ENCODE results near the gene SLC22A23. TPM values are rescaled to one million over a fixed set of nuclear protein-coding genes. Genes with fewer than 3 reads are reported as not detected.

The SLC22A23 gene
- total RNA-seq, 1 donor from 2014 or later: 27.8 TPM

DNA sequence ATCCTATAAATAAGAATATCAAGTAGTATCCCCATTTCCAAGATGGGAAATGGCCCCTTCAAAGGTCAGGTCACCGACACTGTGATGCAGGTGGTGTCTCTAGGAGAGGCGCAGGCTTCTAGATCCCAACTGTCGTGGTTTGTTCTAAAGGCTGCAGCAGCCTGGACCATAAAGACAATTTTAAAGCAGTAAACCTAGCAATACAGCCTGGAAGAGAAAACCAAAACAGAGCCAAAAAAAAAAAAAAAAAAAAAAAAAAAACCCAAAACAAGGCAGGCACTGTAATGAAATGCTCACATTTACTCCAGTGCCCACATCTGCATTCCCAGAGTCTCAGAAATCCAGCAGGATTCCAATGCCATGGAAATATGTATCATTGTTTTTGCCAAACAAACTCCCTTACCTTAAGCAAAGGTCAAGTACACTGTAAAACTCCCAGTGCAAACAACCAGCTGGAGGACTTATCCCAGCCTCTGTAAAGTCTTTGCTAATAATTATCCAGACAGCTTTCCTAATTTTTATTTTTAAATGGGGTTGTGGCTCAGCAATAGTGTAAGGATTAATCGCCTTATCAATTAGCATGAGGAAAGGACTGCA lies 99.9 kb downstream of the SLC22A23 start:
- Histone ChIP-seq H3K36me3 (no peaks in the 10 kb centered on the region), H3K4me1 (peaks cover 39% of the 10 kb centered on the region), H3K27ac (peak overlapping the region; percentile 83), H3K27me3 (ENCODE audit: low read depth) (no peaks in the 10 kb centered on the region), H3K4me3 (peak overlapping the region; percentile 46), H3K9me3 (no peaks in the 10 kb centered on the region)
- TF ChIP-seq, protein P1, sequence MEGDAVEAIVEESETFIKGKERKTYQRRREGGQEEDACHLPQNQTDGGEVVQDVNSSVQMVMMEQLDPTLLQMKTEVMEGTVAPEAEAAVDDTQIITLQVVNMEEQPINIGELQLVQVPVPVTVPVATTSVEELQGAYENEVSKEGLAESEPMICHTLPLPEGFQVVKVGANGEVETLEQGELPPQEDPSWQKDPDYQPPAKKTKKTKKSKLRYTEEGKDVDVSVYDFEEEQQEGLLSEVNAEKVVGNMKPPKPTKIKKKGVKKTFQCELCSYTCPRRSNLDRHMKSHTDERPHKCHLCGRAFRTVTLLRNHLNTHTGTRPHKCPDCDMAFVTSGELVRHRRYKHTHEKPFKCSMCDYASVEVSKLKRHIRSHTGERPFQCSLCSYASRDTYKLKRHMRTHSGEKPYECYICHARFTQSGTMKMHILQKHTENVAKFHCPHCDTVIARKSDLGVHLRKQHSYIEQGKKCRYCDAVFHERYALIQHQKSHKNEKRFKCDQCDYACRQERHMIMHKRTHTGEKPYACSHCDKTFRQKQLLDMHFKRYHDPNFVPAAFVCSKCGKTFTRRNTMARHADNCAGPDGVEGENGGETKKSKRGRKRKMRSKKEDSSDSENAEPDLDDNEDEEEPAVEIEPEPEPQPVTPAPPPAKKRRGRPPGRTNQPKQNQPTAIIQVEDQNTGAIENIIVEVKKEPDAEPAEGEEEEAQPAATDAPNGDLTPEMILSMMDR (IDR thresholded peaks at IDR 0.05): no peak
- intact Hi-C loops (cut with DNase I): no loop called here
- ATAC-seq (peak; percentile 57 to 81), DNase-seq (no peak)

DNA sequence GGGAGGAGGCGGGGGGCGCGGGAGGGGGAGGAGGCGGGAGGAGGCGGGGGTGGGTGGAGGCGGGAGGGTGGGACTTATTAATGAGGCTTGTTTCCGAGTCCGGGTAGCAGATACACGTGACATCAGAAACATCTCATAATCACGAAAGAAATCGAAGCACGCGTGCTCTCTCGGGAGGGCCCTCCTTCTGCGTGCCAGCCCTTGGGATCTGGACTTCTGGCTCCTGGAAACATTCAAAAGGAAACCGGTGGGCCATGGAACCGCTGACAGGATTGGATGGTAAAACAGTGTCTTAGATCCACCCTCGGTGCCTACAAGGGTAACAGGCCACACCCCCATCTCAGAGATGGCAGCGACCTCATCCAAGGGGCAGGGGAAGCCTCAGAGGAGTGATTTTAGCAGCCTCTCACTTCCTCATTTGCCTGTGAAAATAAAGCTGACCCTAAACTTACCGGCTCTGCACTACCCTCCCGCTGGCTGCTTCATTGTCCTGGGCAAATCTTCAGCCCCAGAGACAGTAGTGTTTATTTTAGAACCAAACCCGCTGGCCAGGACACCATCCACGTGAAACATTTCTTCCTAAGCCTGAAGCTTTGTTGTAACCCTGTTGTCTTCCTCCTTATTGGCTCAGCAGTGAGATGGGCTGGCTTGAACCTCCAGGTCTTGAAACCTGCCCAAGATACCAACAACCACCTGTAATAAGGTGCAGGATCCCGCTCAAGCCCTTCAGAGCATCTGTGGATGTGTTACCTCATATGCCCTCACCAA lies 100.6 kb downstream of the SLC22A23 start:
- TF ChIP-seq, protein P1 (IDR thresholded peaks at IDR 0.05): no peak
- intact Hi-C loops (cut with DNase I): no loop called here
- Histone ChIP-seq H3K4me1 (peaks cover 39% of the 10 kb centered on the region), H3K4me3 (peak overlapping the region; percentile 46), H3K27ac (peak overlapping the region; percentile 83), H3K27me3 (ENCODE audit: low read depth) (no peaks in the 10 kb centered on the region), H3K36me3 (no peaks in the 10 kb centered on the region), H3K9me3 (no peaks in the 10 kb centered on the region)
- ATAC-seq: peak; percentile 74 to 83
- peak; percentile 79 for DNase-seq

DNA sequence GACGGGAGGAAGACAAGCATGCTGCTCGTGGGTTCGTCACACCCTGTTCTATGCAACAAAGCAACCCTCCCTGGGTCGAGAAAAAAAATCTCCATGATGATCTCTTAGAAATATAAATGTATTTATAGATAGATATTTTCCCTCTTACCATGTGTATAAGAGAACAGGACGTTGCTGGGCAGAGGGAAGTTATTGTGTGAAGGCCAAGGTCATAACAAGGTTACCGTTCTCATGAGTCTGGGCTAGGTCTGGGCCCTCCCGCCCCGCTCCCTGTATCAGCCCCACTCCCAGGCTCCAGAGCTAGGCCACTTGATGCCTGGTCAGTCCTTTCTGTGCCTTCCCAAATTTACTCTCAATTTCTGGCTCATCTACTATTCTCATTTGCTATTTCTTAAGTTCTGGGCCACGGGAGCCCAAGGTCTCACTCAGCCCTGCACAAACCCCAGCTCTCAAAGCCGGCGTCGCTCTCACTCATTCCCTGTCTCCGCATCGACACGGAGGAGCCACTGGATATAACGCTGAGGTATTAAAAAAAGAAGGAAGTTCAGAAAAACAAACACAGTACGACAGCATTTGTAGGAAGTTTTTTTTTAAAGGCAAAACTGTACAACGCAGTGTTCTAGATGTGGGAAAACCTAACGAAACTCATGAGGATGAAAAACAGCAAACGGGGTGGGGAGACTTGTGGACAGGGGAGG lies 101.3 kb downstream of the SLC22A23 start:
- DNase-seq: no peak

DNA sequence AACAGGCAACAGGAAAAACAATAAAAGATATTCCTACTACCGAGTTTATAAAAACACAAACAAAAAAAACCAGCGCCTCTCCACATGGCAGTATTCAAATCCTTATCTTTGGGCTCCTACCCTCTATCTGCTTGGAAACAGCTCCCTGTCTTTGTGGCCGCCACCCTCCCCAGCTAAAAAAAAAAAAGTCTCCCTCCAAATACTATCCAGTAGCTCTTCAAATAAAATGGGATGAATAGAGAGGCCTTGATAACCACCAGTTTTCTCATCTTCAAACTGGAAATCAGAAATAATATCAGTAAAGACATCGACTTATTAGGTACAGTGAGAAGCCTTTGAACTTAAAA lies 101.9 kb downstream of the SLC22A23 start:
- intact Hi-C loops (cut with DNase I): no loop called here
- TF ChIP-seq, protein P1 (IDR thresholded peaks at IDR 0.05): no peak
- DNase-seq (no peak), ATAC-seq (no peak)
- Histone ChIP-seq H3K4me3 (peak overlapping the region; percentile 46), H3K27me3 (ENCODE audit: low read depth) (no peaks in the 10 kb centered on the region), H3K27ac (peak overlapping the region; percentile 83), H3K4me1 (peaks cover 38% of the 10 kb centered on the region), H3K9me3 (no peaks in the 10 kb centered on the region), H3K36me3 (no peaks in the 10 kb centered on the region)

More for the DNA sequence above, 101.3 kb downstream of the SLC22A23 start:
- H3K9me3 ChIP-seq: no peaks in the 10 kb centered on the region
- H3K4me1 ChIP-seq: peaks cover 43% of the 10 kb centered on the region
- TF ChIP-seq, protein P1 (IDR thresholded peaks at IDR 0.05): no peak
- H3K36me3 ChIP-seq: no peaks in the 10 kb centered on the region
- peak; percentile 33 to 51 for ATAC-seq
- intact Hi-C loops (cut with DNase I): no loop called here
- H3K27ac ChIP-seq: peak overlapping the region; percentile 83
- peak overlapping the region; percentile 46 for H3K4me3 ChIP-seq
- no peaks in the 10 kb centered on the region for H3K27me3 ChIP-seq (ENCODE audit: low read depth)

DNA sequence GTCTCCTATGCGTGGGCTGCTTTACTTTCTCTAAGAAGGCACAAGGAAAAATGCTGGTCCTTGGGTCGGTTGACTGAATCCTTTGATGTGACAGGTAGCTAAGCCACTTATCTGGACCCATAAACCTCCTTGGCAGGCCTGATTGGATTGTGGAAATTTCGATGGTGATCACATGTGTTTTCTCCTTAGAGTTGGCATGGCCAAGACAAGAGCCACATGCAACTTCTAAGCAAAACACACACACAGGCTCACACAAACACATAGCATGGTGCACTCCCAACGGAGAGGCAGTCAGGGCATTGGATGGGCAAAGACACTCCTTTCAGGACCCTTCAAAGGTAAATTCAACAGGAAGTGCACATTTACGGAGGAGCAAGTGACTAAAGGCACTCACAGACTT lies 102.9 kb downstream of the SLC22A23 start:
- TF ChIP-seq, protein P1 (IDR thresholded peaks at IDR 0.05): no peak
- Histone ChIP-seq H3K4me3 (no peak overlapping the region), H3K4me1 (peaks cover 34% of the 10 kb centered on the region), H3K27ac (peak overlapping the region; percentile 83), H3K36me3 (no peaks in the 10 kb centered on the region), H3K9me3 (no peaks in the 10 kb centered on the region), H3K27me3 (ENCODE audit: low read depth) (no peaks in the 10 kb centered on the region)
- DNase-seq (no peak), ATAC-seq (no peak)
- intact Hi-C loops (cut with DNase I): no loop called here
